Ishikawa (cell line): ENCODE measurements around the gene PRTN3.

Source experiments
- CREB1 ChIP-seq: IDR thresholded peaks from 2 replicates; pipeline ENCODE4 v1.6.1; 2012; ENCODE audit warnings: low read depth
- EP300 ChIP-seq: IDR thresholded peaks from 2 replicates; pipeline ENCODE4 v1.6.1; 2012; ENCODE audit warnings: borderline replicate concordance
- MAX ChIP-seq: IDR thresholded peaks from 2 replicates; pipeline ENCODE4 v1.6.1; 2012
- TAF1 ChIP-seq: IDR thresholded peaks from 2 replicates; pipeline ENCODE4 v1.6.1; 2012; ENCODE audit warnings: low read depth, mild to moderate bottlenecking
- USF1 ChIP-seq: IDR thresholded peaks from 2 replicates; pipeline ENCODE4 v1.6.1; 2012

- no peak for TF ChIP-seq USF1
- no peak for TF ChIP-seq CREB1
- TF ChIP-seq EP300: no peak
- TF ChIP-seq TAF1: no peak
- TF ChIP-seq MAX: no peak
These were observed 10.2 kb downstream of the PRTN3 start for GRCh38 chr19:850979-851335.
